ENCODE measurements around the gene ERC1.

- TF ChIP-seq, protein P1, sequence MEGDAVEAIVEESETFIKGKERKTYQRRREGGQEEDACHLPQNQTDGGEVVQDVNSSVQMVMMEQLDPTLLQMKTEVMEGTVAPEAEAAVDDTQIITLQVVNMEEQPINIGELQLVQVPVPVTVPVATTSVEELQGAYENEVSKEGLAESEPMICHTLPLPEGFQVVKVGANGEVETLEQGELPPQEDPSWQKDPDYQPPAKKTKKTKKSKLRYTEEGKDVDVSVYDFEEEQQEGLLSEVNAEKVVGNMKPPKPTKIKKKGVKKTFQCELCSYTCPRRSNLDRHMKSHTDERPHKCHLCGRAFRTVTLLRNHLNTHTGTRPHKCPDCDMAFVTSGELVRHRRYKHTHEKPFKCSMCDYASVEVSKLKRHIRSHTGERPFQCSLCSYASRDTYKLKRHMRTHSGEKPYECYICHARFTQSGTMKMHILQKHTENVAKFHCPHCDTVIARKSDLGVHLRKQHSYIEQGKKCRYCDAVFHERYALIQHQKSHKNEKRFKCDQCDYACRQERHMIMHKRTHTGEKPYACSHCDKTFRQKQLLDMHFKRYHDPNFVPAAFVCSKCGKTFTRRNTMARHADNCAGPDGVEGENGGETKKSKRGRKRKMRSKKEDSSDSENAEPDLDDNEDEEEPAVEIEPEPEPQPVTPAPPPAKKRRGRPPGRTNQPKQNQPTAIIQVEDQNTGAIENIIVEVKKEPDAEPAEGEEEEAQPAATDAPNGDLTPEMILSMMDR (IDR thresholded peaks at IDR 0.05; ENCODE audit: insufficient read depth, low read length), result no peak
- no peak for TF ChIP-seq REST (IDR thresholded peaks at IDR 0.05; ENCODE audit: insufficient replicate concordance, low read depth)
These were observed 300.7 kb downstream of the ERC1 start for GRCh38 chr12:1291601-1292332.
